ENCODE results near the gene TMEM222. TPM values are rescaled to one million over a fixed set of nuclear protein-coding genes. Genes with fewer than 3 reads are reported as not detected.

Gene TMEM222
- total RNA-seq, 1 experiment from 2014 or later = 57.4 TPM

DNA sequence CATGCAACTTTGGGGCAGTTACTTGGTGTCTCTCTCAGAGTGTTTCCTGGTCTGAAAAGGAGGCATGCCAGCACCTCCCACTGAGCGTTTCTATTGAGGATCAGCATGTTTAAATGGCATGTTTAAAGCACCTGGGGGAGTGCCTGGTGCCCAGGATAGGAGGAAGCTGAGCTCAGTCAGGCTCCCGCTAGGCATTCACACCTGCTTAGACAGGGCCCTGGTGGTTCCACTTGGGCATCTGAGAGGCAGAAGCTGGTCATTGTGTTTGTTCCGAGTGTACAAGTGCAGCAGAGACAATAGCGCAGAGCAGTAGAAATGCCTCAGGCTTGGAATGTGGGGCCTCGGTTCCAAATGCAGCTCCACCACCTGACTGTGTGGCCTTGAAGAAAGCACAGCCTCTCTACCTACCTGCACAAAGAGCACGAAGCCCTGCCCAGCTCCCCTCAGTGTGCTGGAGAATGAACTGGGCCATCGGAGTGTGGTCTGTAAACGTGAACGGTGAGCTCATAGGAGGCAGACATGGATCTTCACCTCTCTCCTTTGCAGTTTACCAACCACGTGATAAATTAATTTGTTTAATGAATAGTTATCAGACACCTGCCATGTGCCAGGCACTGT is 20.3 kb upstream of the TMEM222 start:
- H3K4me3 ChIP-seq (ENCODE audit: low read length) = no peak overlapping the region
- no peaks in the 10 kb centered on the region for H3K27me3 ChIP-seq (ENCODE audit: low read length)
- ATAC-seq (no peak), DNase-seq (no peak)
- H4K20me1 ChIP-seq (ENCODE audit: low read length) = no peaks in the 10 kb centered on the region
- intact Hi-C loops (cut with micrococcal nuclease) = loop anchor here (1.0 to 10.0 kb wide), 3 partner anchors 41 to 303 kb away; partner anchors contain the start of genes AHDC1 and SYTL1
- H3K9me2 ChIP-seq (replicated peaks; ENCODE audit: low read length) = no peaks in the 10 kb centered on the region
- no peak overlapping the region for H2AFZ ChIP-seq (ENCODE audit: low read length)
- no peak overlapping the region for H3K27ac ChIP-seq (ENCODE audit: low read length)
- H3K9me3 ChIP-seq (ENCODE audit: low read length) = no peaks in the 10 kb centered on the region
- CTCF ChIA-PET = no interaction called here
- POLR2A ChIA-PET (ENCODE audit: unreplicated experiment) = interaction anchor here (0.5 kb wide), 1 partner anchor 443 kb away, joined by 4 read pairs; no protein-coding TSS in a partner anchor
- no peak overlapping the region for H3K4me2 ChIP-seq (ENCODE audit: low read length)
- H3F3A ChIP-seq (ENCODE audit: low read length, unreplicated experiment) = no peaks in the 10 kb centered on the region
- no TSS peak for BruUV-seq (replicated peaks)
- H3K79me2 ChIP-seq (ENCODE audit: low read length) = no peaks in the 10 kb centered on the region
- H3K4me1 ChIP-seq (ENCODE audit: insufficient read depth, low read length) = peaks cover 21% of the 10 kb centered on the region
- TF ChIP-seq EZH2phosphoT487 (IDR thresholded peaks at IDR 0.05; ENCODE audit: borderline replicate concordance, low read length) (no peak), EZH2 (IDR thresholded peaks at IDR 0.05; ENCODE audit: low read length, unreplicated experiment) (no peak)
- TF ChIP-seq, protein P1, sequence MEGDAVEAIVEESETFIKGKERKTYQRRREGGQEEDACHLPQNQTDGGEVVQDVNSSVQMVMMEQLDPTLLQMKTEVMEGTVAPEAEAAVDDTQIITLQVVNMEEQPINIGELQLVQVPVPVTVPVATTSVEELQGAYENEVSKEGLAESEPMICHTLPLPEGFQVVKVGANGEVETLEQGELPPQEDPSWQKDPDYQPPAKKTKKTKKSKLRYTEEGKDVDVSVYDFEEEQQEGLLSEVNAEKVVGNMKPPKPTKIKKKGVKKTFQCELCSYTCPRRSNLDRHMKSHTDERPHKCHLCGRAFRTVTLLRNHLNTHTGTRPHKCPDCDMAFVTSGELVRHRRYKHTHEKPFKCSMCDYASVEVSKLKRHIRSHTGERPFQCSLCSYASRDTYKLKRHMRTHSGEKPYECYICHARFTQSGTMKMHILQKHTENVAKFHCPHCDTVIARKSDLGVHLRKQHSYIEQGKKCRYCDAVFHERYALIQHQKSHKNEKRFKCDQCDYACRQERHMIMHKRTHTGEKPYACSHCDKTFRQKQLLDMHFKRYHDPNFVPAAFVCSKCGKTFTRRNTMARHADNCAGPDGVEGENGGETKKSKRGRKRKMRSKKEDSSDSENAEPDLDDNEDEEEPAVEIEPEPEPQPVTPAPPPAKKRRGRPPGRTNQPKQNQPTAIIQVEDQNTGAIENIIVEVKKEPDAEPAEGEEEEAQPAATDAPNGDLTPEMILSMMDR (conservative IDR thresholded peaks at IDR 0.05; ENCODE audit: low read depth, low read length) = no peak
- H3K36me3 ChIP-seq (ENCODE audit: low read depth, low read length) = 0 out of 2 replicates have a peak, but pooled peaks cover 4% of the 10 kb centered on the region
- no peak overlapping the region for H3K9ac ChIP-seq (ENCODE audit: low read length)

DNA sequence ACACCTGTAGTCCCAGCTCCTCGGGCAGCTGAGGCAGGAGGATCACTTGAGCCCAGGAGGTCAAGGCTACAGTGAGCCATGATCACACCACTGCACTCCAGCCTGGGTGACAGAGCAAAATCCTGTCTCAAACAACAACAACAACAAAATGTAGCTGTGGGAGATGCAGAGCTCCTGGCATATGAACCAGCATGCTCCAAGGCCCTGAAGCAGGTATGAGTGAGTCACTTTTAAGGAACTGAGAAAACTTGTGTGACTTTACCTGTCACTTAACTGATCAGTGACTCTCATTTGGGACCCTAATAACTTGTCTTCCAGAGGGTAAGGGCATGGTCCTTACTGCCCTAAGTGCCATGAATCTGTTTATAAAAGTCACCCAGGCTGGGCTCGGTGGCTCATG is 19.4 kb upstream of the TMEM222 start:
- no peaks in the 10 kb centered on the region for H3K27me3 ChIP-seq (ENCODE audit: low read length)
- H2AFZ ChIP-seq (ENCODE audit: low read length) = no peak overlapping the region
- POLR2A ChIA-PET (ENCODE audit: unreplicated experiment) = no interaction called here

More for the DNA sequence above, 19.4 kb upstream of the TMEM222 start:
- Histone ChIP-seq H3K4me2 (ENCODE audit: low read length) (no peak overlapping the region), H4K20me1 (ENCODE audit: low read length) (no peaks in the 10 kb centered on the region), H3K4me3 (ENCODE audit: low read length) (no peak overlapping the region), H3K9me2 (replicated peaks; ENCODE audit: low read length) (no peaks in the 10 kb centered on the region), H3K9me3 (ENCODE audit: low read length) (no peaks in the 10 kb centered on the region), H3K4me1 (ENCODE audit: insufficient read depth, low read length) (peaks cover 21% of the 10 kb centered on the region), H3F3A (ENCODE audit: low read length, unreplicated experiment) (no peaks in the 10 kb centered on the region), H3K79me2 (ENCODE audit: low read length) (no peaks in the 10 kb centered on the region), H3K36me3 (ENCODE audit: low read depth, low read length) (0 out of 2 replicates have a peak, but pooled peaks cover 4% of the 10 kb centered on the region), H3K27ac (ENCODE audit: low read length) (no peak overlapping the region), H3K9ac (ENCODE audit: low read length) (no peak overlapping the region)
- CTCF ChIA-PET = no interaction called here
- ATAC-seq = no peak
- no peak for DNase-seq
- no TSS peak for BruUV-seq (replicated peaks)
- intact Hi-C loops (cut with micrococcal nuclease) = loop anchor here (5.0 to 10.0 kb wide), 2 partner anchors 40 to 302 kb away; partner anchors contain the start of genes AHDC1 and SYTL1
- TF ChIP-seq EZH2 (IDR thresholded peaks at IDR 0.05; ENCODE audit: low read length, unreplicated experiment) (no peak), EZH2phosphoT487 (IDR thresholded peaks at IDR 0.05; ENCODE audit: borderline replicate concordance, low read length) (no peak)
- TF ChIP-seq, protein P1 (conservative IDR thresholded peaks at IDR 0.05; ENCODE audit: low read depth, low read length) = no peak

All from PC-3 (cell line).